Endothelial cell of umbilical vein (primary cell): ENCODE measurements around the gene CHRNE. TPM values are rescaled to one million over a fixed set of nuclear protein-coding genes. Genes with fewer than 3 reads are reported as not detected.

Experiments
- BruUV-seq: library from RNA; stranded (reverse); fragments of 400-500 nt; replicated peaks from 2 replicates; lab custom pipeline; 2021; lab: Mats Ljungman, UMichigan
- CTCF ChIA-PET: fragments of 300-600, 350-600 bp; sonication (Branson Sonifier 250); formaldehyde crosslinking; loops from one replicate; lab custom pipeline; 2021; ENCODE audit warnings: antibody characterized with exemption, inconsistent platforms; lab: Charles Lee
- POLR2A ChIA-PET: fragments of 300-600, 350-600 bp; sonication (Branson Sonifier 250); formaldehyde crosslinking; loops from one replicate; lab custom pipeline; 2021; ENCODE audit warnings: antibody characterized with exemption, inconsistent platforms; lab: Charles Lee
- DNase-seq: peaks from one replicate; pipeline ENCODE4 v3.0.0-alpha.2; 2011; ENCODE audit warnings: low read depth, low spot score
- FAIRE-seq: peaks from 2 replicates; lab custom pipeline; 2011; peaks lifted over from hg19 to GRCh38; lab: Jason Lieb, UNC
- H2AFZ ChIP-seq: 2 replicates; pipeline ENCODE4 v1.6.0; 2012; ENCODE audit warnings: low read depth, low read length, control low read depth, inconsistent platforms
- H3K27ac ChIP-seq: 2 replicates; pipeline ENCODE4 v1.5.1; 2011; ENCODE audit warnings: low read depth, mild to moderate bottlenecking, control low read depth, low read length, moderate library complexity; ENCODE audit not compliant: insufficient read depth
- H3K27me3 ChIP-seq, 2 experiments: 2 replicates each; pipeline versions ENCODE4 v1.6.0 to v1.6.1; 2011; ENCODE audit warnings: low read length in 2 of 2, mixed read lengths in 1 of 2; ENCODE audit not compliant: control insufficient read depth in 2 of 2, insufficient read depth in 2 of 2
- H3K36me3 ChIP-seq, 2 experiments: 2 replicates in 1 of 2; 3 replicates in 1 of 2; pipeline ENCODE4 v1.5.1; 2011; ENCODE audit warnings: low read length in 2 of 2, mild to moderate bottlenecking in 1 of 2, moderate library complexity in 1 of 2; ENCODE audit not compliant: control insufficient read depth in 2 of 2, insufficient read depth in 2 of 2; ENCODE audit errors: extremely low read depth in 1 of 2
- H3K4me1 ChIP-seq: 3 replicates; pipeline ENCODE4 v1.5.1; 2011; ENCODE audit warnings: mild to moderate bottlenecking, low read length; ENCODE audit not compliant: control insufficient read depth, insufficient read depth; ENCODE audit errors: extremely low read depth
- H3K4me2 ChIP-seq: 2 replicates; pipeline ENCODE4 v1.6.1; 2011; ENCODE audit warnings: low read length, control low read depth, mixed read lengths; ENCODE audit not compliant: insufficient read depth
- H3K4me3 ChIP-seq, 3 experiments: fragments of 200-600 bp in 1 of 3; sonication (generic), shearing (Covaris generic) in 1 of 3; replicated peaks in 1 of 3; 2 replicates each; pipeline ENCODE4 v1.5.1; 2011 to 2016; ENCODE audit warnings: control low read depth in 3 of 3, low read length in 3 of 3, mild to moderate bottlenecking in 2 of 3, inconsistent platforms in 1 of 3, low read depth in 1 of 3, moderate library complexity in 1 of 3; ENCODE audit not compliant: insufficient read depth in 1 of 3
- H3K79me2 ChIP-seq: 2 replicates; pipeline ENCODE4 v1.6.0; 2012; ENCODE audit warnings: low read length, inconsistent platforms; ENCODE audit not compliant: control insufficient read depth, insufficient read depth
- H3K9ac ChIP-seq: replicated peaks from 2 replicates; pipeline ENCODE3; 2011; ENCODE audit warnings: low read length, control low read depth; ENCODE audit not compliant: insufficient read depth; ENCODE audit errors: extremely low read depth
- H3K9me1 ChIP-seq: replicated peaks from 3 replicates; pipeline ENCODE4 v1.6.0; 2011; ENCODE audit warnings: mild to moderate bottlenecking, low read length; ENCODE audit not compliant: control insufficient read depth, insufficient read depth; ENCODE audit errors: extremely low read depth
- H3K9me3 ChIP-seq: replicated peaks from 2 replicates; pipeline ENCODE4 v1.5.1; 2012; ENCODE audit warnings: low read length, inconsistent platforms; ENCODE audit not compliant: control insufficient read depth, insufficient read depth
- H4K20me1 ChIP-seq: replicated peaks from 2 replicates; pipeline ENCODE3; 2011; ENCODE audit warnings: mild to moderate bottlenecking, low read length; ENCODE audit not compliant: control insufficient read depth, insufficient read depth; ENCODE audit errors: extremely low read depth
- EZH2 ChIP-seq: IDR thresholded peaks from 2 replicates; pipeline ENCODE4 v1.6.1; 2012; ENCODE audit warnings: borderline replicate concordance, low read depth, mild to moderate bottlenecking, moderate library complexity, low read length, inconsistent platforms; ENCODE audit not compliant: severe bottlenecking
- FOS ChIP-seq: IDR thresholded peaks from 2 replicates; pipeline ENCODE4 v1.6.1; 2011; ENCODE audit warnings: mild to moderate bottlenecking, low read length, moderate library complexity, borderline replicate concordance; ENCODE audit not compliant: insufficient read depth
- GATA2 ChIP-seq: IDR thresholded peaks from 2 replicates; pipeline ENCODE4 v1.7.0; 2011; ENCODE audit warnings: low read depth, mild to moderate bottlenecking, moderate library complexity, mixed read lengths, low read length; ENCODE audit not compliant: insufficient read length, insufficient read depth
- JUN ChIP-seq: IDR thresholded peaks from 2 replicates; pipeline ENCODE4 v1.6.1; 2011; ENCODE audit warnings: borderline replicate concordance, low read depth; ENCODE audit not compliant: insufficient read length, insufficient read depth
- MYC ChIP-seq: IDR thresholded peaks from one replicate; pipeline ENCODE4 v1.6.1; 2011; ENCODE audit warnings: mild to moderate bottlenecking, low read depth, low read length
- POLR2A ChIP-seq: IDR thresholded peaks from 2 replicates; pipeline ENCODE4 v1.6.1; 2012; ENCODE audit warnings: low read depth, mild to moderate bottlenecking, control low read depth, low read length
- POLR2AphosphoS5 ChIP-seq: IDR thresholded peaks from 2 replicates; pipeline ENCODE4 v1.6.1; 2012; ENCODE audit warnings: low read depth, mild to moderate bottlenecking, control low read depth, low read length, moderate library complexity; ENCODE audit not compliant: insufficient read depth
- dilution Hi-C: fragments of 300-500 bp; cut with MboI; formaldehyde crosslinking; loops from one replicate; pipeline ENCODE4 v1.15.0; 2019; ENCODE audit warnings: low sequenced_read_pairs; ENCODE audit not compliant: extremely low pct_ligation_motif_present
- intact Hi-C: fragments of 100-400 bp; cut with micrococcal nuclease; formaldehyde crosslinking; loops from one replicate; pipeline ENCODE4 v1.10.0; 2022
- polyA plus RNA-seq, 4 experiments: library from polyadenylated mRNA; depleted of rRNA in 3 of 4; stranded (reverse) in 3 of 4; unstranded in 1 of 4; fragments of >200 nt; gene quantifications; 2 replicates each; pipeline versions ENCODE4 v1.2.1 to v1.2.3, GENCODE V29; 2011 to 2012; ENCODE audit warnings: missing spikeins in 1 of 4
- total RNA-seq: library from RNA; stranded (reverse); gene quantifications from 2 replicates; pipeline ENCODE4 v1.2.3, GENCODE V29; 2021
- TF ChIP-seq, protein P1 (sequence below), 2 donors: IDR thresholded peaks; 1 replicate in 1 of 2; 2 replicates in 1 of 2; pipeline ENCODE4 v1.5.1; 2011; ENCODE audit warnings: low read length in 2 of 2, mild to moderate bottlenecking in 2 of 2, moderate library complexity in 2 of 2, control low read depth in 1 of 2, inconsistent platforms in 1 of 2, low read depth in 1 of 2; ENCODE audit not compliant: insufficient read depth in 1 of 2; ENCODE audit errors: extremely low read depth in 1 of 2
- TF ChIP-seq, protein P2 (sequence below): IDR thresholded peaks from 2 replicates; pipeline ENCODE4 v1.6.1; 2011; ENCODE audit not compliant: insufficient read depth, insufficient read length

CHRNE gene
- total and polyA plus RNA-seq, 2 donors (not counting 3 experiments of a cell fraction or from before 2014, with no cell fraction given): 0.84 to 1.1 TPM

DNA sequence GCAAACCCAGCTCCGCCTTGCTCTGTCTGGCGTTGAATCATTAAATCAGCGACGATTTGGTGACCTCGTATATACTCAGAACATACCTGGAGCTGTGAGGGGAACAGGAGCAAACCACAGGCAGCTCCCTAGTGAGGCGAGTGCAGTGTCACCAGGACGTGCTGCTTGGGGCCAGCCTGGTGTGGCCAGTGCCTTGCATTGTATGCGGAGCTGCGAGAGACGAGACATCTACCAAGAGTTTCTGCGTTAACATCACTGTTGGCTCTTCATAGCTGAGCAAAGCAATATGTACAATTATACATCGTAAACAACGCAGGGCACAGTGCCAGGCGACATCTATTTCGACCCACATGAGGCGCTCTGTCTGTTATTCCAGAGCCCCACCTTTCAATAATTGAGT is 41.8 kb downstream of the CHRNE start:
- peaks cover 35% of the 10 kb centered on the region for H3K79me2 ChIP-seq
- H3K4me2 ChIP-seq: no peak overlapping the region
- H3K27me3 ChIP-seq: no peaks in the 10 kb centered on the region
- H3K36me3 ChIP-seq: peaks cover 0 to 2% of the 10 kb centered on the region in 2 experiments
- TF ChIP-seq FOS (no peak), EZH2 (no peak), GATA2 (no peak), MYC (no peak), JUN (no peak), POLR2AphosphoS5 (no peak), POLR2A (no peak)
- TF ChIP-seq, protein P1, sequence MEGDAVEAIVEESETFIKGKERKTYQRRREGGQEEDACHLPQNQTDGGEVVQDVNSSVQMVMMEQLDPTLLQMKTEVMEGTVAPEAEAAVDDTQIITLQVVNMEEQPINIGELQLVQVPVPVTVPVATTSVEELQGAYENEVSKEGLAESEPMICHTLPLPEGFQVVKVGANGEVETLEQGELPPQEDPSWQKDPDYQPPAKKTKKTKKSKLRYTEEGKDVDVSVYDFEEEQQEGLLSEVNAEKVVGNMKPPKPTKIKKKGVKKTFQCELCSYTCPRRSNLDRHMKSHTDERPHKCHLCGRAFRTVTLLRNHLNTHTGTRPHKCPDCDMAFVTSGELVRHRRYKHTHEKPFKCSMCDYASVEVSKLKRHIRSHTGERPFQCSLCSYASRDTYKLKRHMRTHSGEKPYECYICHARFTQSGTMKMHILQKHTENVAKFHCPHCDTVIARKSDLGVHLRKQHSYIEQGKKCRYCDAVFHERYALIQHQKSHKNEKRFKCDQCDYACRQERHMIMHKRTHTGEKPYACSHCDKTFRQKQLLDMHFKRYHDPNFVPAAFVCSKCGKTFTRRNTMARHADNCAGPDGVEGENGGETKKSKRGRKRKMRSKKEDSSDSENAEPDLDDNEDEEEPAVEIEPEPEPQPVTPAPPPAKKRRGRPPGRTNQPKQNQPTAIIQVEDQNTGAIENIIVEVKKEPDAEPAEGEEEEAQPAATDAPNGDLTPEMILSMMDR (IDR thresholded peaks at IDR 0.05; ENCODE audit: extremely low read depth in 1 of 2, insufficient read depth in 1 of 2, low read depth in 1 of 2, low read length in 2 of 2): no peak
- TF ChIP-seq, protein P2, sequence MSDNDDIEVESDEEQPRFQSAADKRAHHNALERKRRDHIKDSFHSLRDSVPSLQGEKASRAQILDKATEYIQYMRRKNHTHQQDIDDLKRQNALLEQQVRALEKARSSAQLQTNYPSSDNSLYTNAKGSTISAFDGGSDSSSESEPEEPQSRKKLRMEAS: no peak
- H3K9ac ChIP-seq: no peak overlapping the region
- no peaks in the 10 kb centered on the region for H3K9me1 ChIP-seq
- FAIRE-seq: no peak
- CTCF ChIA-PET: interaction anchor here (1.3 to 1.4 kb wide), 2 partner anchors 12 to 71 kb away, joined by 3 to 7 read pairs; no protein-coding TSS in a partner anchor
- H3K27ac ChIP-seq: no peak overlapping the region
- POLR2A ChIA-PET: no interaction called here
- intact Hi-C loops (no loop called here), dilution Hi-C loops (no loop called here)
- H4K20me1 ChIP-seq: no peaks in the 10 kb centered on the region
- no peak overlapping the region for H3K4me3 ChIP-seq
- H2AFZ ChIP-seq: no peak overlapping the region
- no TSS peak for BruUV-seq
- no peak for DNase-seq
- H3K9me3 ChIP-seq: no peaks in the 10 kb centered on the region
- H3K4me1 ChIP-seq: peaks cover 44% of the 10 kb centered on the region
